ENCODE results near the gene TRMT61A. TPM values are rescaled to one million over a fixed set of nuclear protein-coding genes. Genes with fewer than 3 reads are reported as not detected.

TRMT61A gene
- total RNA-seq, 1 donor from 2014 or later: 21.8 TPM

DNA sequence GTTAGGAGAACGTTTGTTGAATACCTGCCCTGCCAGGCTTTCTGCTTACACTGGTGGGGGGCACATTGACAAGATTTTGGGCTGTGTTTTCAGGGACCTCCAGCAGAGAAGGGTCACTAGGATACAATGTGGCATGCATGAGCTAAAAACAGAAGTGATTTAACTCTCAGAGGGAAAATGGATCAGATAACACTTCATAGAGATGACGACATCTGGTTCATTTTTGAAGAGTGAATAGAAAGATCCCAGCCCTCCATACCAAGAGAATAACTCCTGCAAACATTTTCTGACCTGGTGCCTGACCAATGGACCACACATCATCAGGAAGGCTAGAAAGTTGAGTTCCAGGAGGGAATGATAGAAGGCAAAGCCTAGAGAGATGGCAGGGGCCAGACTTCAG lies 40.0 kb upstream of the TRMT61A start:
- no peak overlapping the region for H3K4me3 Mint-ChIP-seq
- ATAC-seq (ENCODE audit: low read depth): no peak
- H3K9me3 Mint-ChIP-seq: no peaks in the 10 kb centered on the region
- no peaks in the 10 kb centered on the region for H3K4me1 Mint-ChIP-seq
- no peak for DNase-seq
- H3K36me3 Mint-ChIP-seq (ENCODE audit: low read depth): peaks cover 50% of the 10 kb centered on the region
- no peak overlapping the region for H3K27ac Mint-ChIP-seq
- TF ChIP-seq, protein P1, sequence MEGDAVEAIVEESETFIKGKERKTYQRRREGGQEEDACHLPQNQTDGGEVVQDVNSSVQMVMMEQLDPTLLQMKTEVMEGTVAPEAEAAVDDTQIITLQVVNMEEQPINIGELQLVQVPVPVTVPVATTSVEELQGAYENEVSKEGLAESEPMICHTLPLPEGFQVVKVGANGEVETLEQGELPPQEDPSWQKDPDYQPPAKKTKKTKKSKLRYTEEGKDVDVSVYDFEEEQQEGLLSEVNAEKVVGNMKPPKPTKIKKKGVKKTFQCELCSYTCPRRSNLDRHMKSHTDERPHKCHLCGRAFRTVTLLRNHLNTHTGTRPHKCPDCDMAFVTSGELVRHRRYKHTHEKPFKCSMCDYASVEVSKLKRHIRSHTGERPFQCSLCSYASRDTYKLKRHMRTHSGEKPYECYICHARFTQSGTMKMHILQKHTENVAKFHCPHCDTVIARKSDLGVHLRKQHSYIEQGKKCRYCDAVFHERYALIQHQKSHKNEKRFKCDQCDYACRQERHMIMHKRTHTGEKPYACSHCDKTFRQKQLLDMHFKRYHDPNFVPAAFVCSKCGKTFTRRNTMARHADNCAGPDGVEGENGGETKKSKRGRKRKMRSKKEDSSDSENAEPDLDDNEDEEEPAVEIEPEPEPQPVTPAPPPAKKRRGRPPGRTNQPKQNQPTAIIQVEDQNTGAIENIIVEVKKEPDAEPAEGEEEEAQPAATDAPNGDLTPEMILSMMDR (IDR thresholded peaks at IDR 0.05): no peak
- intact Hi-C loops (cut with micrococcal nuclease): no loop called here
- ChIA-PET POLR2A (no interaction called here), CTCF (interaction anchor here (1.5 kb wide), 1 partner anchor 11 kb away, joined by 4 read pairs; no protein-coding TSS in a partner anchor)
- no peaks in the 10 kb centered on the region for H3K27me3 Mint-ChIP-seq

DNA sequence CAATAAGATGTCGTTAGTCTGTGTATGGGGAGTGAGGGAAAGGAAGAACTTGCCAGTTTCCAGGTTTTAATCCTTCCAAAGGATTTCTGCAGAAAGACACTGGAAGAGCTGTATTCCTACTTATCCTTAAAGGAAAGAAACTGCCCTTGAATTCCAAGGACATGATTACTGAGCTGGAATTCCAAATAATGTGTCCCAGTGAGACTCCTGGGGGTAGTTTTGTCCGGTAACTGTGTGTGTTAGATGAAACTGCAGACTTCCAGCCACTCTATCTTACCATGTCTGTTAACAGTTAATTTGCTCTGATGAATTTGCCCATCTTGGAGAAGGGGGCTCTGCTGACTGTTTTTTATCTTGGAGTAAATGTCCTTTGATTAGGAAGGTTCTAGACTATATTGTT lies 39.4 kb upstream of the TRMT61A start:
- TF ChIP-seq, protein P1 (IDR thresholded peaks at IDR 0.05): no peak
- H3K9me3 Mint-ChIP-seq: no peaks in the 10 kb centered on the region
- POLR2A ChIA-PET: no interaction called here
- peaks cover 50% of the 10 kb centered on the region for H3K36me3 Mint-ChIP-seq (ENCODE audit: low read depth)
- intact Hi-C loops (cut with micrococcal nuclease): no loop called here
- no peaks in the 10 kb centered on the region for H3K27me3 Mint-ChIP-seq
- ATAC-seq (ENCODE audit: low read depth) (no peak), DNase-seq (no peak)
- no peak overlapping the region for H3K27ac Mint-ChIP-seq
- CTCF ChIA-PET: interaction anchor here (0.9 to 1.5 kb wide), 2 partner anchors 10 to 14 kb away, joined by 3 to 4 read pairs; no protein-coding TSS in a partner anchor
- H3K4me3 Mint-ChIP-seq: no peak overlapping the region
- no peaks in the 10 kb centered on the region for H3K4me1 Mint-ChIP-seq

GRCh38 chr14:103491691-103492090 lies 37.3 kb upstream of the TRMT61A start:
- ChIA-PET CTCF (no interaction called here), POLR2A (no interaction called here)
- Mint-ChIP-seq H3K27ac (no peak overlapping the region), H3K4me3 (no peak overlapping the region), H3K27me3 (no peaks in the 10 kb centered on the region), H3K9me3 (no peaks in the 10 kb centered on the region), H3K4me1 (no peaks in the 10 kb centered on the region), H3K36me3 (ENCODE audit: low read depth) (peaks cover 63% of the 10 kb centered on the region)
- intact Hi-C loops (cut with micrococcal nuclease): no loop called here
- no peak for DNase-seq
- ATAC-seq (ENCODE audit: low read depth): no peak
- TF ChIP-seq, protein P1 (IDR thresholded peaks at IDR 0.05): no peak

DNA sequence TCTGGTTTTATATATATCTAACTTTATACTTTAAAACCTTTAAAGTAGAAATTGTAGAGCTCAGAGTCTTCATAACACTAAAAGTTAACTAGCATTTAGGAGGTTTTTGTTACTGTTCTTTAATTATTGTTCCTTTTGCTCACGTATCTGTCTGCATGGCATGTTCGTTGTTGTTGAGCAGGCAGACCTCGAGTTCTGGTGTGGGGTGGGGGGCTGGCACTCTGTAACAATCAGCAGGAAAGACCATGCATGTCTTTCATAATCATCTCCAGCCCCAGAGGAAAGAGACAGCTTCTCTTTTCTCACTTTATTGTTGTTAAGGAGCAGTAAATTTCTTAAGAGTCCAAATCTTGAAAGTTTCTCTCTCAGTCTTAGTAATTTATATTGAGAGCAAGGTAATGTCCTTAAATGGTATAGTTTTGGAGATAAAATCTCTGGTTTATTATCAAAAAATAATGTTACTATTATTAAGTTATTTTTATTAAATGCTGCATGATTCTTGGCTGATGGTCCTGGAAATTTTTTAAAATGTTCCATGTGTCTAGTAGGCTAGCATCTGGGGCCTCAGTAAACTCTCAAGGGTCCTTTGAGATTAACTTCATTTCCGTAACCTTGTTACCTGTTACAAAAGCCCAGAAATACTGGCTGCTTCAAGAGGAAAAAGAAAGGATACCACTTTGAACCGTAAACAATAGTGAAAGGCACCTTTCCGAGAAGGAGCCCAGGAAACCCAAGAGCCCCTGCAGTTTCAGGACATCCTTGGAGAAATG lies 36.7 kb upstream of the TRMT61A start:
- H3K27ac Mint-ChIP-seq: no peak overlapping the region
- H3K9me3 Mint-ChIP-seq: no peaks in the 10 kb centered on the region
- ChIA-PET CTCF (no interaction called here), POLR2A (interaction anchor here (0.7 kb wide), 1 partner anchor 66 kb away, joined by 4 read pairs; no protein-coding TSS in a partner anchor)
- intact Hi-C loops (cut with micrococcal nuclease): no loop called here
- TF ChIP-seq, protein P1 (IDR thresholded peaks at IDR 0.05): no peak
- H3K27me3 Mint-ChIP-seq: no peaks in the 10 kb centered on the region
- H3K4me1 Mint-ChIP-seq: no peaks in the 10 kb centered on the region
- no peak for ATAC-seq (ENCODE audit: low read depth)
- peaks cover 64% of the 10 kb centered on the region for H3K36me3 Mint-ChIP-seq (ENCODE audit: low read depth)
- DNase-seq: no peak
- H3K4me3 Mint-ChIP-seq: no peak overlapping the region

- no peak for DNase-seq
- no peak for ATAC-seq (ENCODE audit: low read depth)
- Mint-ChIP-seq H3K4me3 (no peak overlapping the region), H3K9me3 (no peaks in the 10 kb centered on the region), H3K36me3 (ENCODE audit: low read depth) (peaks cover 62% of the 10 kb centered on the region), H3K27me3 (no peaks in the 10 kb centered on the region), H3K27ac (no peak overlapping the region), H3K4me1 (peaks cover 8% of the 10 kb centered on the region)
- ChIA-PET CTCF (no interaction called here), POLR2A (no interaction called here)
- intact Hi-C loops (cut with micrococcal nuclease): no loop called here
- TF ChIP-seq, protein P1 (IDR thresholded peaks at IDR 0.05): no peak
Measured at GRCh38 chr14:103495854-103496253, 33.1 kb upstream of the TRMT61A start.

Data from activated B cell treated with CpG ODN at 0.5 μM for 24 hours (primary cell).